ENCODE data around the gene TASOR2.

The TASOR2 gene

GRCh38 chr10:5684971-5685763 lies 529 bp downstream of the TASOR2 start:
- no peak for TF ChIP-seq GATA2 (IDR thresholded peaks at IDR 0.05; ENCODE audit: low read depth, low read length)
- TF ChIP-seq GATA3 (IDR thresholded peaks at IDR 0.05; ENCODE audit: low read depth, low read length), result no peak

DNA sequence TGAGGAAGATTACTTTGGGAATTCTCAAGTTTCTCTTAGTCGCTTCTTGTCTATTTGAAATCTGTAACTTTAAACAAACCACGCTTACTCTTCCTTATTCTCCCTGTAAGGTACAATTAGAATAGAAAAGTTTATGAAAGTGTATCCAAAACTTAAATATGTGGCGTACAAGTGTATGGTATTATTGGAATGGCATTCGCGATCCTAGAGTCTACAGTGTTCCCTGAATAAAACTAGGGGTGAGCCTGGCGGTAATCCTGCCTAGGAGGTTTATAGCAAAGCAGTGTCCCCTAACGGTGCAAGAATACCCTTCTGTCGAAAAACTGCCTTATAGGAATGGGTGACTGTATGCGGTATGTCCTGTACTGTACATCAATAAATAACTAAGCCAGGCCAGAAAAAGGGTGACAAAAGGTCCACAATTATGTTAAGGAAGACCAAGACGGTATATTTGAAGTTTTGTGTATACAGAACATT lies 1.2 kb downstream of the TASOR2 start:
- no peak for TF ChIP-seq GATA2 (IDR thresholded peaks at IDR 0.05; ENCODE audit: low read depth, low read length)
- no peak for TF ChIP-seq GATA3 (IDR thresholded peaks at IDR 0.05; ENCODE audit: low read depth, low read length)

- no peak for TF ChIP-seq GATA2 (IDR thresholded peaks at IDR 0.05; ENCODE audit: low read depth, low read length)
- TF ChIP-seq GATA3 (IDR thresholded peaks at IDR 0.05; ENCODE audit: low read depth, low read length), result no peak
Observed at GRCh38 chr10:5688587-5688986, 3.9 kb downstream of the TASOR2 start.

DNA sequence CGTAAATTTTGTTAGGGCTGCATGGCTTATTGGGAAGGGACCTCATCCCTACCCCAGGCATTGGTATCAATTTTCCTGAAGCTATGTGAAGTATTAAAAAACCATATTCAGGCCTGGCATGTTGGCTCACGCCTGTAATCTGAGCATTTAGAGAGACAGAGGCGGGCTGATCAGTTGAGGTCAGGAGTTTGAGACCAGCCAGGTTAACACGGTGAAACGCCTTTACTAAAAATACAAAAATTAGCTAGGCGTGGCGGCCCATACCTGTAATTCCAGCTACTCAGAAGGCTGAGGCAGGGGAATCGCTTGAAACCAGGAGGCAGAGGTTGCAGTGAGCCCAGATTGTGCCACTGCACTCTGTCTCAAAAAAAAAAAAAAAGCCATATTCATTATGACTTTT lies 7.1 kb downstream of the TASOR2 start:
- TF ChIP-seq GATA3 (IDR thresholded peaks at IDR 0.05; ENCODE audit: low read depth, low read length) (no peak), GATA2 (IDR thresholded peaks at IDR 0.05; ENCODE audit: low read depth, low read length) (no peak)

DNA sequence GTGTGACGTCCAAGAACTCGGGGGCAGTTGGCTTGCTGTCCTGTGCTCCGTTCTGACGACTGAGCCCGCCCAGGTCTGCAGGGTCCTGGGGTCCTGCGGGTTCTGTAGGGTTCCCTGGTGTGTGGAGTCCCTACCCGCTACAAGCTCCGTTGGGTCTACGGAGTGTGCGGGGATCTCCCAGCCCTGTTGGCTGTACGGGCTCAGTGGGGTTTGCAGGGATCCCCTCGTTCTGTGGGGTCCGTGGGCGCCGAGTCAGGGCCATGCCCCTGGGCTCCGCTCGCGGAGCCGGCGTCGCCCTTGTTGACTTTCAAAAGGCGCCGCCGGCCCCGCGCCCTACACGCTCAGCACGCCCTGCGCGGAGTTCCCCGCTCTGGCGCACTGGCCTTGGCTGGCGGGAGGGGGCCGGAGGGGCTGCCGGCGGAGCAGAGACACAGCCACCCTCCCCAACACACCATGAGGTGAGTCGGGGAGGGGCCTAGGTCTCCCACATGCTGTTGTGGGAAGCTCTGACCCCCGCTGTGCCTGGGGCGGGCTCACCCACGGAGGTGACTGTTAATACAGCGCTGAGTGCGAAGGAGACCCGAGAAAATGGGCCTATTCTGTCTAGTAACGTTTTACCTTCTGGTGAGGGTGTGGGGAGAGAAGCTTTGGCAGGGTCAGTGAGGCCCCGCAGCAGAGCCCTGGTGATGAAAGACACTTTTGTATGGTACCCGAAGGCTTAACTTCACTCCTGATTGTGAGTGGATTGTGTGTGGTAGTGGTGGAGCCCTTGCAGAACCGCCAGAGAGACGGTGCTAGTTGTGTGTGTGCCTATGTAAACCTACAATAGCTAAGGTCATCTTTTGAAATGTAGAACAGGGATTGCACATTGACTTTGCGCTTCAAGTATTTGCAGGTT lies 8.1 kb downstream of the TASOR2 start:
- no peak for TF ChIP-seq GATA3 (IDR thresholded peaks at IDR 0.05; ENCODE audit: low read depth, low read length)
- no peak for TF ChIP-seq GATA2 (IDR thresholded peaks at IDR 0.05; ENCODE audit: low read depth, low read length)

GRCh38 chr10:5694573-5694972 lies 9.9 kb downstream of the TASOR2 start:
- TF ChIP-seq GATA2 (IDR thresholded peaks at IDR 0.05; ENCODE audit: low read depth, low read length) (no peak), GATA3 (IDR thresholded peaks at IDR 0.05; ENCODE audit: low read depth, low read length) (no peak)

- TF ChIP-seq GATA3 (IDR thresholded peaks at IDR 0.05; ENCODE audit: low read depth, low read length) (no peak), GATA2 (IDR thresholded peaks at IDR 0.05; ENCODE audit: low read depth, low read length) (no peak)
Observed at GRCh38 chr10:5697342-5697741, 12.7 kb downstream of the TASOR2 start.

GRCh38 chr10:5698062-5698461 lies 13.4 kb downstream of the TASOR2 start:
- peak; percentile 61 for TF ChIP-seq GATA3 (IDR thresholded peaks at IDR 0.05; ENCODE audit: low read depth, low read length)
- peak; percentile 57; the same call in 1 of the 2 replicates for TF ChIP-seq GATA2 (IDR thresholded peaks at IDR 0.05; ENCODE audit: low read depth, low read length)

GRCh38 chr10:5708356-5708755 lies 23.7 kb downstream of the TASOR2 start:
- TF ChIP-seq GATA2 (IDR thresholded peaks at IDR 0.05; ENCODE audit: low read depth, low read length), result no peak
- no peak for TF ChIP-seq GATA3 (IDR thresholded peaks at IDR 0.05; ENCODE audit: low read depth, low read length)

DNA sequence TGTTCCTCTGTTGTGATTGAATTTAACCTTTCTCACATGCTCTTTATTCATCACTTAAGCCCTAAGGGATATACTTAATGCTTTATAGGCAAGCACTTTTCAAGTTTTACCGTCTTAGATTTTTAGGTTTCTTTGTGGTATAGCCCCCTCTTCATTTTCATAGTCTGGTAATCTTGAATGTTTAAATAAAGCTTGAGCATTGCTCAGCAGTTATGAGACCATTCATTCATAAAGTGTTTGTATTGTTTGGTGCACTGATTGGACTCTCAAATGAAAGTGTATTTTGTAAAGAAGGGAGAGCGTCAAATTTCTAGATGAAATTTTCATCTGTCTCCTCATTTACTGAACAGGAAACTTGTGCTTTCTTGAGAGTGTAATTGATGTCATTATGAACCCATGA lies 25.2 kb downstream of the TASOR2 start:
- TF ChIP-seq GATA3 (IDR thresholded peaks at IDR 0.05; ENCODE audit: low read depth, low read length) (no peak), GATA2 (IDR thresholded peaks at IDR 0.05; ENCODE audit: low read depth, low read length) (no peak)

DNA sequence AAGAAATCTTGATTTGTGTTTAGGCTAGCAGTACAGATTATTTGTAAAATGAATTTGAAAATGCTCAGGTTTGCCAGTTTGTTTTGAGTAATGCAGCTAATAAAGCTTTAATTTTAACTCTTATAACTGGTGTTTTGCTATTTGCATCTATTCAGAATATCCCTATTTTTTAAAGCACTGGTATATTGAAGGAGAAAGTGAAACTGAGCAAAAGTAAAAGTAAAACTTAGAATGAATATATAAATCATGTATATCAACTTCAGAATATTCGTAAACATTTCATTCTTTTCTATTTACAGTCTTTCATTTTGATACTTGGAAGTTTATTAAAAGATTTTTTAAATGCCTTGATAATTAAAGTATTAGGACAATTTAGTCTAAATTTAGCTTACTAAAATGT lies 26.2 kb downstream of the TASOR2 start:
- TF ChIP-seq GATA2 (IDR thresholded peaks at IDR 0.05; ENCODE audit: low read depth, low read length) (no peak), GATA3 (IDR thresholded peaks at IDR 0.05; ENCODE audit: low read depth, low read length) (no peak)

- TF ChIP-seq GATA2 (IDR thresholded peaks at IDR 0.05; ENCODE audit: low read depth, low read length), result no peak
- TF ChIP-seq GATA3 (IDR thresholded peaks at IDR 0.05; ENCODE audit: low read depth, low read length), result no peak
Observed at GRCh38 chr10:5711642-5712041, 27.0 kb downstream of the TASOR2 start.

GRCh38 chr10:5719546-5719945 lies 34.9 kb downstream of the TASOR2 start:
- TF ChIP-seq GATA3 (IDR thresholded peaks at IDR 0.05; ENCODE audit: low read depth, low read length) (no peak), GATA2 (IDR thresholded peaks at IDR 0.05; ENCODE audit: low read depth, low read length) (no peak)

GRCh38 chr10:5720182-5720581 lies 35.5 kb downstream of the TASOR2 start:
- no peak for TF ChIP-seq GATA2 (IDR thresholded peaks at IDR 0.05; ENCODE audit: low read depth, low read length)
- no peak for TF ChIP-seq GATA3 (IDR thresholded peaks at IDR 0.05; ENCODE audit: low read depth, low read length)

Measured in SH-SY5Y (cell line).